Measurements from ENCODE around the gene SMAD1.

Gene SMAD1

GRCh38 chr4:145494666-145495270, 13.1 kb downstream of the SMAD1 start:
- Histone ChIP-seq H3K79me2 (ENCODE audit: control insufficient read depth, low read length) (peaks cover 100% of the 10 kb centered on the region), H3K27ac (ENCODE audit: low read depth, low read length) (peak overlapping the region; percentile 21), H3K9me3 (ENCODE audit: control insufficient read depth, insufficient read depth, low read length) (no peaks in the 10 kb centered on the region), H3K9me2 (replicated peaks; ENCODE audit: control insufficient read depth, low read length) (no peaks in the 10 kb centered on the region), H3K4me1 (ENCODE audit: control insufficient read depth, low read length) (peaks cover 100% of the 10 kb centered on the region), H4K20me1 (ENCODE audit: control insufficient read depth, insufficient read depth, low read depth, low read length) (0 out of 2 replicates have a peak, but pooled peaks cover 3% of the 10 kb centered on the region), H3K36me3 (ENCODE audit: control insufficient read depth, low read length) (peaks cover 45% of the 10 kb centered on the region), H3F3A (ENCODE audit: control insufficient read depth, insufficient read depth) (peaks cover 15% of the 10 kb centered on the region), H3K4me3 (ENCODE audit: low read length) (peak overlapping the region; percentile 37), H3K4me2 (ENCODE audit: low read length) (peak overlapping the region; percentile 81), H3K27me3 (ENCODE audit: control insufficient read depth, low read length) (no peaks in the 10 kb centered on the region)
- TF ChIP-seq, protein P1, sequence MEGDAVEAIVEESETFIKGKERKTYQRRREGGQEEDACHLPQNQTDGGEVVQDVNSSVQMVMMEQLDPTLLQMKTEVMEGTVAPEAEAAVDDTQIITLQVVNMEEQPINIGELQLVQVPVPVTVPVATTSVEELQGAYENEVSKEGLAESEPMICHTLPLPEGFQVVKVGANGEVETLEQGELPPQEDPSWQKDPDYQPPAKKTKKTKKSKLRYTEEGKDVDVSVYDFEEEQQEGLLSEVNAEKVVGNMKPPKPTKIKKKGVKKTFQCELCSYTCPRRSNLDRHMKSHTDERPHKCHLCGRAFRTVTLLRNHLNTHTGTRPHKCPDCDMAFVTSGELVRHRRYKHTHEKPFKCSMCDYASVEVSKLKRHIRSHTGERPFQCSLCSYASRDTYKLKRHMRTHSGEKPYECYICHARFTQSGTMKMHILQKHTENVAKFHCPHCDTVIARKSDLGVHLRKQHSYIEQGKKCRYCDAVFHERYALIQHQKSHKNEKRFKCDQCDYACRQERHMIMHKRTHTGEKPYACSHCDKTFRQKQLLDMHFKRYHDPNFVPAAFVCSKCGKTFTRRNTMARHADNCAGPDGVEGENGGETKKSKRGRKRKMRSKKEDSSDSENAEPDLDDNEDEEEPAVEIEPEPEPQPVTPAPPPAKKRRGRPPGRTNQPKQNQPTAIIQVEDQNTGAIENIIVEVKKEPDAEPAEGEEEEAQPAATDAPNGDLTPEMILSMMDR (IDR thresholded peaks at IDR 0.05; ENCODE audit: low read depth, low read length, poor library complexity, severe bottlenecking): no peak
- TF ChIP-seq EZH2phosphoT487 (IDR thresholded peaks at IDR 0.05; ENCODE audit: borderline replicate concordance, low read length): no peak

DNA sequence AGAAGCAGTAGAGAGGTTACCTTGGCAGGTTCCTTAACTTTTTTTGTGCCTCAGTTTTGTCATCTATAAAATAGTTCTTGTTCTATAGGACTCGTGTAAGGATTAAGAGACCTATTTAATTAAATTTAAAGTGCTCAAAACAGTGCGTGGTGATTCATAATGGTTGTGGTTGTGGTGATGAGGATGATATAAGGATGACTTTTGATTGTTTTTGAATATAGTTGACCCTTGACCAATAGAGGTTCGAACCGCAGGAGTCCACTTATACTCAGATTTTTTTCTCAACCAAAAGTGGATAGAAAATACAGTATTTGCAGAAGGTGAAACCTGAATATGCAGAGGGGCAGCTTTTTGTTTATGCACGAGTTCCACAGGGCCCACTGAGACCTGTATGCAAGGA, 14.6 kb downstream of the SMAD1 start:
- no peaks in the 10 kb centered on the region for H3K9me3 ChIP-seq (ENCODE audit: control insufficient read depth, insufficient read depth, low read length)
- H3K4me1 ChIP-seq (ENCODE audit: control insufficient read depth, low read length): peaks cover 100% of the 10 kb centered on the region
- peak overlapping the region; percentile 81 for H3K4me2 ChIP-seq (ENCODE audit: low read length)
- no peaks in the 10 kb centered on the region for H3K27me3 ChIP-seq (ENCODE audit: control insufficient read depth, low read length)
- H3K9me2 ChIP-seq (replicated peaks; ENCODE audit: control insufficient read depth, low read length): no peaks in the 10 kb centered on the region
- peak overlapping the region; percentile 98; the same call in 1 of the 2 replicates for H3K27ac ChIP-seq (ENCODE audit: low read depth, low read length)
- H3F3A ChIP-seq (ENCODE audit: control insufficient read depth, insufficient read depth): peaks cover 30% of the 10 kb centered on the region
- peak overlapping the region; percentile 17 for H3K4me3 ChIP-seq (ENCODE audit: low read length)
- TF ChIP-seq, protein P1 (IDR thresholded peaks at IDR 0.05; ENCODE audit: low read depth, low read length, poor library complexity, severe bottlenecking): no peak
- no peak for TF ChIP-seq EZH2phosphoT487 (IDR thresholded peaks at IDR 0.05; ENCODE audit: borderline replicate concordance, low read length)
- H3K79me2 ChIP-seq (ENCODE audit: control insufficient read depth, low read length): peaks cover 91% of the 10 kb centered on the region
- peaks cover 42% of the 10 kb centered on the region for H3K36me3 ChIP-seq (ENCODE audit: control insufficient read depth, low read length)
- no peaks in the 10 kb centered on the region for H4K20me1 ChIP-seq (ENCODE audit: control insufficient read depth, insufficient read depth, low read depth, low read length)

- Histone ChIP-seq H3K36me3 (ENCODE audit: control insufficient read depth, low read length) (peaks cover 42% of the 10 kb centered on the region), H3K79me2 (ENCODE audit: control insufficient read depth, low read length) (peaks cover 87% of the 10 kb centered on the region), H3K9me2 (replicated peaks; ENCODE audit: control insufficient read depth, low read length) (no peaks in the 10 kb centered on the region), H3K4me2 (ENCODE audit: low read length) (peak overlapping the region; percentile 81), H3K27ac (ENCODE audit: low read depth, low read length) (peak overlapping the region; percentile 98), H3K27me3 (ENCODE audit: control insufficient read depth, low read length) (no peaks in the 10 kb centered on the region), H4K20me1 (ENCODE audit: control insufficient read depth, insufficient read depth, low read depth, low read length) (no peaks in the 10 kb centered on the region), H3K4me1 (ENCODE audit: control insufficient read depth, low read length) (peaks cover 99% of the 10 kb centered on the region), H3K9me3 (ENCODE audit: control insufficient read depth, insufficient read depth, low read length) (no peaks in the 10 kb centered on the region), H3F3A (ENCODE audit: control insufficient read depth, insufficient read depth) (peaks cover 40% of the 10 kb centered on the region), H3K4me3 (ENCODE audit: low read length) (peak overlapping the region; percentile 56)
- TF ChIP-seq, protein P1 (IDR thresholded peaks at IDR 0.05; ENCODE audit: low read depth, low read length, poor library complexity, severe bottlenecking): no peak
- TF ChIP-seq EZH2phosphoT487 (IDR thresholded peaks at IDR 0.05; ENCODE audit: borderline replicate concordance, low read length): no peak
These were observed 15.8 kb downstream of the SMAD1 start for GRCh38 chr4:145497199-145498149.

All from DOHH2 (cell line).